CD4-positive, alpha-beta T cell treated with Interleukin-17A for 4 hours (primary cell): ENCODE measurements around the gene SLC25A4.

Source experiments
- DNase-seq: peaks from one replicate; pipeline ENCODE4 v3.0.0-alpha.2; 2020; ENCODE audit warnings: mixed read lengths

Gene SLC25A4

DNA sequence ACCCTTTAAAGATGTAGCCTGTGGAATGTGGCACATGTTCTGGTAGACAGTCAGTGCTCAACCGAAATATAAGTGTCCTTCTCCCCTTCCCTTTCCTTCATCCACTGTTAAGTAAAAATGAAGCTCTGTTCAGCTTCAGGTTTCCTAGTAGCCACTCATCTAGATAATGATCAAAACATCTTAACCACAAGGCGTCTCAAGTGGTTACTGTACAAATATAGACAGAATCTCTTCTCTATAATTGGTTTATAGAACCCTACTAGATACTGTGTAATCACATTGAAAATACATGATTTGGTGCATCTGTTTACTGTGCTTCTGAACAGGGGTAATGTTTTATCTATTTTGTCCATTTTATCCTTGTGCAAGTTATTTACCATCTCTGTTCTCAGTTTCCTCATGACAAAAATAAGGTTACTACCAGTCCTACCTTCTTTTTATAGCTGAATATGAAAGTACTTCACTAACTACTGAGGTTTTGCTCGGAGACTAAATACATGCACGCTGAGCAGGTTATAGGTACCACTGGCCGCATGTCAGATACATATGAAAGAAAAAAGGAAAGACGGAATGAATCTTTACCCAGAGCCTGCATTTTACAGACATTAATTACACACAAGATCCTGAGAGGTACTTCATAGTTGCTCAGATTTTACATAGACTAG lies 20.3 kb upstream of the SLC25A4 start:
- no peak for DNase-seq

GRCh38 chr4:185124006-185124405 lies 19.1 kb upstream of the SLC25A4 start:
- no peak for DNase-seq

DNA sequence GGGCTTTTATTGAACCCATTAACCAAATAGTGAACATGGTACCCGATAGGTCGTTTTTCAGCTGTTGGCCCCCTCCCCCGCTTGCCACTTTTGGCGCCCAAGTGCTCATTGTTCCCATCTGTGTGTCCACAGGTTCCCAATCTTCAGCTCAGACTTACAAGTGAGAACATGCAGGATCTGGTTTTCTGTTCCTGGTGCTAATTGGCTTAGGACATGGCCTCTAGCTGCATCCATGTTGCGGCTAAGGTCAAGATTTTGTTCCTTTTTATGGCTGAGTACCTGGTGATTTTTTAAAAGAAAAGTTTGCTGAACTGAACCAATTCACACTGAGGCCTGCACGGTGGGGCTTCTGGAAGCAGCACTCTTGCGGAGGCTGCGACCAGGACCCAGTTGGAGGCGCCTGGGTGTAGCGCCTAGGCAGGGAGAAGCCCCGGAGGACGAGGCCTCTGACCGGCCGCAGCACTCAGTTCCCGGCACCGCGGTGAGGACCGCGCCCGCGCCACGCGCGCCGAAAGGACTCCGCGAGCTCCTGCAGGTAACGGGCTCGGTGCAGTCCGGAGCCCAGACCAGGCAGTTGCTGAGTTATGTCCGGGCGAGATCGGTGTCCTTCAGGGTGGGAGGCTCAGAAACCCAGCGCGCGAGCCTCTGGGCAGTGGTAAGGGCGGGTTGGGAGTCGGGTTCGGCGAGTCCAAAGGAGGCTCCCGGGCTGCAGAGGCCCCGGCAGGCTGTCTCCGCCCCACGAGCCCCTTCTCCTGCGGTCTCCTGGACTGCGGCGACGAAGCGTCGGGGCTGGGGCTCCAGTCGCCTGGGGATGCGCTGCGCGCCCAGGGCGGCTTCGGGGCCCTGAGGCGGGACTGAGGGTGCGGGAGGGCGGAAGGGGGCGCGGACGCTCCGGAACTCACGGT lies 15.8 kb upstream of the SLC25A4 start:
- no peak for DNase-seq

GRCh38 chr4:185128272-185129119 lies 14.6 kb upstream of the SLC25A4 start:
- DNase-seq = peak; percentile 23

GRCh38 chr4:185134307-185134869 lies 8.7 kb upstream of the SLC25A4 start:
- DNase-seq = no peak

DNA sequence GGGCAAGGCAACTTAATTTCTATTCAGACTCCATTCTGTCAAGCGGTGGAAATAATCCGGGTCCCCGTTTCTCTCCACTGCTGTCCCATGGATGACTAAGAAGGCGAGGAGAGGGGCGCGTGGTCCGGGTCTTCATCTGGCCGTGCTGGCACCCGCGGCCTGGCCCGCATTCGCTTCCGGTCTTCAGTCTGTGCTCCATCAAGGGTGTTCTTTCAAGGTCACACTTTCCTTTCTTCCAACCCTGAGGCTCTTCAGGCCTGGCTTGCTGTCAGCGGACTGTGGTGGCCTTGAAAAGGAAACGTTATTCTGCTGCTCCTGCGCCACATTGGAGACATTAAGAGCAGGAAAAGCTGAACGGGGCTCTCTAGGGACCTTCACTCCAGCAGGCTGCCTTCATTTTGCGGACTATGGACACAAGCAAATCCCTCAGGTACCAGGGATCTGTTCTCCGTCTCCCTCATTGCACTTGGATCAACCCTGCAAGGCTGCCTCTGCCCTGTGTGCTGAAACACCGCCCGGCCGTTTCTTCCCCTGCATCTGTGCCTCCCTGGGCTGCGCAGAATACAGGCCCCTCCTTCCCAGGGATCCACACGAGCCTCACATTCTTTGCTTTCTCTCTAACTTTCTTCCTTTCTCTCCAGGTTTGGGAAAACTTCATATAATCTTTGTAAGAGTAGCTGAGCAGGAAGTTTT lies 5.7 kb upstream of the SLC25A4 start:
- DNase-seq = no peak

- DNase-seq = no peak
These were observed 4.9 kb upstream of the SLC25A4 start for GRCh38 chr4:185138161-185138560.

GRCh38 chr4:185139736-185140135 lies 3.3 kb upstream of the SLC25A4 start:
- DNase-seq = no peak

DNA sequence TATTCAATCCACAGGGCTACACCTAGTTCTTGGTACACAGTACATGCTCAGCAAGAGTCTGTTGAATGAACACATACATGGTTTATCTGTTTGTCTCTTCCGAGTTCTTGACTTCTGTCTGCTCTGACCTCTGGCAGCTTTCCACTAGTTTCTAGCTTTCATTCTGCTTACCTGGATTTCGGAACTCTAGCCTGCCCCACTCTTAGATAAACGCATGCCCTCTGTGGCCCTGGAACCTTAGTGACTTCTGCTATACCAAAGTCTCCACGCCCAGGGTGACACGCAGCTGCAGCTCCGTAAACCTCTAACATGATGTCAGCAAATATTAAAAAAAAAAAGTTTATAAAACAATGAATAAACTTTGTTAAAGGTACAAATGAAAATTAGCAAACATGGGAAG lies 1.3 kb upstream of the SLC25A4 start:
- DNase-seq = no peak

GRCh38 chr4:185142564-185142911 lies 528 bp upstream of the SLC25A4 start:
- DNase-seq = no peak

DNA sequence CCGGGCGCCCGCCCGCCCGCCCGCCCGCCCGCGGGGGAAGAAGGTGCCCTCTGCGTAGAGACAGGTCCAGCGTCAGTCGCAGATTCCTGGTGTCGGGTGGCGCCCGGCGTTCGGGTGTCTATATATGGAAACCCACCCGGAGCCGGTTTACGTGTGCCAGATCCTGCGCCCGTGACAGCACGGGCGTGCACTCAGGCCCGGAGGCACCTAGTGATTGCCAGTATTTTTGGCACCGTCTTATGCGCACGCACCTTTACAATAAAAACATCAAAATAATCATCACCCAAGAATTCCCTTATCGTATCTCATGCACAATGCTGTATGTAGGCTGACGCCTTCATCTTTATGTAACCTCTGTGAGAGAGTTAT lies 519 bp downstream of the SLC25A4 start:
- peak; percentile 49 for DNase-seq

DNA sequence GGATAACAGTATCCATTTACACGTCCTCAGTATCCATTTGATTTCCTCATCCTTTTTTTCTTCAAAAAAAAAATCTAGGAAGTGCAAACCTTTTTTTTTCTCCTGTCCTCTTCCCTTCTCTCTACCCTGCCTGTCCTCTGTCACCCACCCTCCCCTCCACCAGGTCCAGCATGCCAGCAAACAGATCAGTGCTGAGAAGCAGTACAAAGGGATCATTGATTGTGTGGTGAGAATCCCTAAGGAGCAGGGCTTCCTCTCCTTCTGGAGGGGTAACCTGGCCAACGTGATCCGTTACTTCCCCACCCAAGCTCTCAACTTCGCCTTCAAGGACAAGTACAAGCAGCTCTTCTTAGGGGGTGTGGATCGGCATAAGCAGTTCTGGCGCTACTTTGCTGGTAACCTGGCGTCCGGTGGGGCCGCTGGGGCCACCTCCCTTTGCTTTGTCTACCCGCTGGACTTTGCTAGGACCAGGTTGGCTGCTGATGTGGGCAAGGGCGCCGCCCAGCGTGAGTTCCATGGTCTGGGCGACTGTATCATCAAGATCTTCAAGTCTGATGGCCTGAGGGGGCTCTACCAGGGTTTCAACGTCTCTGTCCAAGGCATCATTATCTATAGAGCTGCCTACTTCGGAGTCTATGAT lies 1.7 kb downstream of the SLC25A4 start:
- DNase-seq = no peak

DNA sequence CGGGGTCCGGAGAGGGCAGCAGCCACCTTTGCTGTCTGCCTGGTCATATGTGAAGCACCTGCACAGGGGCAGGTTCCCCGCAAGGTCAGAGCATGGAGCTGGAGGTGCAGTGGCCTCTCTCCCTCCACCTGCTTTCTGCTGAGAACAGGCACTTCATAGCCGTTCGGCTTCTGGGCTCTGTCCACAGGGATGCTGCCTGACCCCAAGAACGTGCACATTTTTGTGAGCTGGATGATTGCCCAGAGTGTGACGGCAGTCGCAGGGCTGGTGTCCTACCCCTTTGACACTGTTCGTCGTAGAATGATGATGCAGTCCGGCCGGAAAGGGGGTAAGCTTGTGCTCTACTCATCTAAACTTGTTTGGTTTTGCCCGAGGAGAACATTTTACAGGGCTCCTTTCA lies 2.5 kb downstream of the SLC25A4 start:
- no peak for DNase-seq

DNA sequence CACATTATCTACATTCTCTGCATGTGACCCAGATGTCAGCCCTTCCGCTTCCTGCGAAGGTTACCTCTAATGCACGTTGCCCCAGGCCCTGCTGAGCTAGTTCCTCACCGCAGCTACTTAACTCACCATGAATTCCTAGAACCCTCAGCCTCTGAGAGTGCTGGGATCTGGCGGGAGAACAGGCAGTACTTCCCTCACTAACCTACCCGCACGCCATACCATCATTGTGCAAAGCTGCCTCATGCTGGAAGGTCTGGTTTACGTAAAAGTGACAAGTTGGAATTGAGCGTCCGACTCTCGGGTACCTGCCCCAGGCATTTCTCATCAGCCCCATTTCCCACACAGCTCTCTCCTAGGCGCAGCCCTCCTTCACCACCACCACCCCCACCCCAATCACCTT lies 6.3 kb downstream of the SLC25A4 start:
- DNase-seq = no peak

- DNase-seq = no peak
These were observed 8.2 kb downstream of the SLC25A4 start for GRCh38 chr4:185151296-185151695.

DNA sequence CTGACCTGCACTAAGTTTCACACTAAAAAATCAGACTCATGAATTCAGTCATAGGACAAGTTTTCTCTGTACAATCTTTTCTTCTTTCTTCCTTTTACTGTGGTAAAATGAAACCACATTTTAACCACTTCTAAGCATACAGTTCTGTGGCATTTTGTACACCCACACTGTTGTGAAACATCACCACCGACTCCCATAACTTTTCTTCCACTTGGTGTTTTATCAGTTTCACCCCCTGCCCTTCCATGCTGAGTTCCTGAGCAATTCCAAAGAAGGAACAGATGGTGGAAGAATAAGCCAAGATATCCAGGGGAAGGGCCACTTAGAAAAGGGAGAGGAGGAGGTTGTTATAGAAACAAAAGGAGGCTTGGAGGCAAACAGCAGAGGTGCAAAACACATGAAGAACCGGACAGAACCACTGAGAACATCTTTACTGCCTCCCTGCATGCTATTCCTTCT lies 22.6 kb downstream of the SLC25A4 start:
- DNase-seq = no peak

- no peak for DNase-seq
These were observed 24.2 kb downstream of the SLC25A4 start for GRCh38 chr4:185167234-185167633.

- DNase-seq = no peak
These were observed 28.5 kb downstream of the SLC25A4 start for GRCh38 chr4:185171373-185172071.

DNA sequence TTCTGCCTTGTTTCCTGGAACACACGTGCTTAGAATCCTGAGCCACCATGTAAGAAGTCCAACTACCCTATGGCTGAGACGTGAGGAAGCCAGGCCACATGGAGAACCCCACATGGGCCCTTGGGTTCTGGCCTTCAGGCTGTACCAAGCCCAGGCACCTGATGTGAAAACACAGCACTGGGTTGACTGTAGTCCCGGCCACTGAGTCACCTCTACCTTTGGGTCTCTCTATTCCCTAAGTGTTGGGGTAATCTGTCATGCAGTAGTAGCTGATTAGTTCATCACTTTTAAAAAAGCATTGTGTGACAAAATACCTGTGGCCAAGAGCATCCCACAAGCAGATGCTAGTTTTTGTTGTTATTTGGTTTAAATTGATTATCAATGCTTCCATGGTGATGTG lies 36.4 kb downstream of the SLC25A4 start:
- no peak for DNase-seq

DNA sequence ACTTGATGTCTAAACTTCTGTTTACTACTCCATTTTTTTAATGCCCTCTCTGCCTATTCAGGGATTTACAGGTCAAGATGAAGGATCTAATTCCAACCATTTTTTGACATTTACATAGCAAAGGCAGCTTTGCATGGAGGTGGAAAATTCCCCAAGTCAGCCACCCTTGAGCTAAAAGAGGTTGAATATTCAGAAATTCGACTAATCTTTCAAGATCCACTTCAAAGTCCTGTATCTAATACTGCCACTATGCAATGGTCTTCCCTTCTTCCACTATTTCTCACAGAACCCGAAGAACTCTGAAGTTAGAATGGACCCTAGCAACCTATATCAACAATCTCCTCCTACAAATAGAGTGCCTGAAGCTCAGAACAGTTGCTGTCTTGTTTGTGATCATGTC lies 39.2 kb downstream of the SLC25A4 start:
- no peak for DNase-seq

GRCh38 chr4:185183622-185184281 lies 40.7 kb downstream of the SLC25A4 start:
- peak; percentile 88 for DNase-seq
